BLaER1 (cell line): Measurements from ENCODE around the gene CCDC13.
A peak's percentile ranks its signal among the peaks of the same experiment; 100 is the strongest.

Experiments used
- H3K27ac ChIP-seq: shearing (Covaris generic); formaldehyde crosslinking; 2 replicates; pipeline ENCODE4 v1.8.1; 2022
- H3K27me3 ChIP-seq: shearing (Covaris generic); formaldehyde crosslinking; 2 replicates; pipeline ENCODE4 v1.8.1; 2022
- H3K36me3 ChIP-seq: shearing (Covaris generic); formaldehyde crosslinking; 2 replicates; pipeline ENCODE4 v1.8.1; 2022
- H3K4me1 ChIP-seq: shearing (Covaris generic); formaldehyde crosslinking; 2 replicates; pipeline ENCODE4 v1.8.1; 2022
- H3K4me2 ChIP-seq: shearing (Covaris generic); formaldehyde crosslinking; 2 replicates; pipeline ENCODE4 v1.8.1; 2022
- H3K4me3 ChIP-seq: shearing (Covaris generic); formaldehyde crosslinking; 2 replicates; pipeline ENCODE4 v1.8.1; 2022
- H3K9ac ChIP-seq: shearing (Covaris generic); formaldehyde crosslinking; 2 replicates; pipeline ENCODE4 v1.8.1; 2022
- H3K9me3 ChIP-seq: shearing (Covaris generic); formaldehyde crosslinking; 2 replicates; pipeline ENCODE4 v1.8.1; 2022
- H4K20me1 ChIP-seq: shearing (Covaris generic); formaldehyde crosslinking; 2 replicates; pipeline ENCODE4 v1.8.1; 2022
- Cebpa-rat ChIP-seq: shearing (Covaris generic); IDR thresholded peaks from 2 replicates; pipeline ENCODE4 v1.8.1; 2022

CCDC13 gene

DNA sequence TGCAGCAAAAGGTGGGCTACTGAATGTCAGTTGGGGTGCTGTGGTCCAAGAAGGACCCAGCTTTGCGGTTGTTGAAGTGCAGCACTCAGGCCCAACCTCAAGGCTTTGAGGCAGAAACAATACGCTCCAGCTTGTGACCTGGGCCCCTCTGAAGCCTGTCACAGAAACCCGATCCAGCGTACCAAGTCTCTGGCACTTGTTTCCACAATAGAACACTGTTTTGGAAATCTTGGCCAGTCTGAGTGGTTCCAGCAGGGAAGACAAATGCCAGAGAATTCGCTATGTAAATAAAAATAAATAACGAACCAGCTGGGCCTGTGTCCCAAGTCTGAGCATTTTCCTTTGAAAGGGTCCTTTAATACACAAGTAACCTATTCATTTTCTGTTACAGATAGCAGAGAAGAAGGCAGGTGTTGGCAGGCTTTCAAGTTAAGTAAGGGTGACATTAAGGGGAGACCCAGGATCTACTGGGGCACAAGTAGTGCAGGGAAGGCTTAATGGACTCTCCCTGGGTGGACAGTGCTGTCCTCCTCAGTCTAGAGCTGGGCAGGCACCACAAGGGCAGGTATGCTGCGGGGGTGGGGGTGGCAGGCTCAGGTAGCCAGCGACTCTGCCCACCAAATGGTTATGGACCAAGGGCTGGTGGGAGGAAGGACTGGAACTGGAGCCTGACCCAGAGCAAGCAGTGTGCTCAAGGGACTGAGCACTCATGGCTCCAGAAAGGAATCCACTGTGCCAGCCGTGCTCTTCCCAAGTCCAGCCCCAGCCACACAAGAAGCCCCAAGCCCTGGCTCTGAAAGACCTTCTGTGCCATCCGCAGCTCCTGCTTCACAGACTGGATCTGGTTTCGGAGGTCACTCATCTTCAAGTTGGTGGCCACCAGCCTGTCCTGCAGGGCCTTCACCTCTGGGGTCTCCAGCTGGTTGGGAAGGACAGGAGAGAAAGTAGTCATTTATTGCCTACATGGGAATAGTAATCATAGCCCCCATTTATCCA lies 26.3 kb downstream of the CCDC13 start:
- H3K4me1 ChIP-seq = peaks cover 16% of the 10 kb centered on the region
- H4K20me1 ChIP-seq = no peaks in the 10 kb centered on the region
- no peak overlapping the region for H3K27ac ChIP-seq
- no peaks in the 10 kb centered on the region for H3K9me3 ChIP-seq
- TF ChIP-seq Cebpa-rat = no peak
- peak overlapping the region; percentile 65 for H3K4me2 ChIP-seq
- no peak overlapping the region for H3K9ac ChIP-seq
- H3K4me3 ChIP-seq = no peak overlapping the region
- H3K27me3 ChIP-seq = no peaks in the 10 kb centered on the region
- no peaks in the 10 kb centered on the region for H3K36me3 ChIP-seq

GRCh38 chr3:42745776-42746454 lies 27.1 kb downstream of the CCDC13 start:
- H3K27me3 ChIP-seq = no peaks in the 10 kb centered on the region
- no peak overlapping the region for H3K27ac ChIP-seq
- H4K20me1 ChIP-seq = no peaks in the 10 kb centered on the region
- no peak overlapping the region for H3K9ac ChIP-seq
- no peaks in the 10 kb centered on the region for H3K9me3 ChIP-seq
- no peak overlapping the region for H3K4me2 ChIP-seq
- peaks cover 18% of the 10 kb centered on the region for H3K4me1 ChIP-seq
- no peaks in the 10 kb centered on the region for H3K36me3 ChIP-seq
- H3K4me3 ChIP-seq = no peak overlapping the region
- no peak for TF ChIP-seq Cebpa-rat

DNA sequence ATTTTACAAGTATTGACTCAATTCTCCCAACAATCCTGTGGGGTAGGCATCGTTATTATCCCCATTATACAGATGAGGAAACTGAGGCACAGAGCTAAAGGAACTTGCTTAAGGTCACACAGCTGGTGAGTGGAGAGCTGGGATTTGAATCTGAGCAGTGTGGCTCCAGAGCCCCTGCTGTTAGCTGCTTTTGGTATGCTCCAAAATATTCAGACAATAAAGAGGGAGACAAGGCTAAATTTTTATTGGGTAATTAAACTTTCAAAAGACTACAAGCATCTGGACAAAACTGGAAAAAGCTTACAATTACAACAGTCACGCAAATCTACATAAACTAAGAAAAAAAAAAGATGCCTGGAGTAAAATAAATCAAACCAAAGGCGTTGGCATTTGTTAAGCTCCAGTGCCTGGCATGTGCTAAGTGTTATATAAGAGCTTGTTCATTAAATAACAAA lies 27.7 kb downstream of the CCDC13 start:
- Histone ChIP-seq H3K4me2 (no peak overlapping the region), H3K36me3 (no peaks in the 10 kb centered on the region), H3K4me3 (no peak overlapping the region), H3K4me1 (peaks cover 23% of the 10 kb centered on the region), H3K9ac (no peak overlapping the region), H3K27ac (no peak overlapping the region), H3K27me3 (no peaks in the 10 kb centered on the region), H4K20me1 (no peaks in the 10 kb centered on the region), H3K9me3 (no peaks in the 10 kb centered on the region)
- no peak for TF ChIP-seq Cebpa-rat

- Histone ChIP-seq H3K4me1 (peaks cover 40% of the 10 kb centered on the region), H3K4me2 (no peak overlapping the region), H3K27ac (no peak overlapping the region), H3K9ac (no peak overlapping the region), H3K4me3 (no peak overlapping the region), H3K36me3 (no peaks in the 10 kb centered on the region), H3K27me3 (no peaks in the 10 kb centered on the region), H4K20me1 (no peaks in the 10 kb centered on the region), H3K9me3 (no peaks in the 10 kb centered on the region)
- TF ChIP-seq Cebpa-rat = no peak
These were observed 29.7 kb downstream of the CCDC13 start for GRCh38 chr3:42743204-42743995.

GRCh38 chr3:42742688-42743087 lies 30.4 kb downstream of the CCDC13 start:
- H4K20me1 ChIP-seq = no peaks in the 10 kb centered on the region
- peaks cover 33% of the 10 kb centered on the region for H3K4me1 ChIP-seq
- H3K36me3 ChIP-seq = no peaks in the 10 kb centered on the region
- no peak overlapping the region for H3K27ac ChIP-seq
- no peak overlapping the region for H3K4me2 ChIP-seq
- H3K9me3 ChIP-seq = no peaks in the 10 kb centered on the region
- no peak overlapping the region for H3K9ac ChIP-seq
- no peaks in the 10 kb centered on the region for H3K27me3 ChIP-seq
- TF ChIP-seq Cebpa-rat = no peak
- H3K4me3 ChIP-seq = no peak overlapping the region

GRCh38 chr3:42742259-42742658 lies 30.8 kb downstream of the CCDC13 start:
- peaks cover 28% of the 10 kb centered on the region for H3K4me1 ChIP-seq

GRCh38 chr3:42741796-42742195 lies 31.3 kb downstream of the CCDC13 start:
- no peak overlapping the region for H3K4me3 ChIP-seq
- TF ChIP-seq Cebpa-rat = no peak
- no peaks in the 10 kb centered on the region for H3K36me3 ChIP-seq
- no peak overlapping the region for H3K9ac ChIP-seq
- no peaks in the 10 kb centered on the region for H3K27me3 ChIP-seq
- H3K27ac ChIP-seq = no peak overlapping the region
- no peaks in the 10 kb centered on the region for H3K9me3 ChIP-seq
- no peak overlapping the region for H3K4me2 ChIP-seq
- peaks cover 25% of the 10 kb centered on the region for H3K4me1 ChIP-seq
- H4K20me1 ChIP-seq = no peaks in the 10 kb centered on the region

More at GRCh38 chr3:42742259-42742658, 30.8 kb downstream of the CCDC13 start:
- Histone ChIP-seq H3K4me3 (no peak overlapping the region), H3K27ac (no peak overlapping the region), H3K27me3 (no peaks in the 10 kb centered on the region), H3K36me3 (no peaks in the 10 kb centered on the region), H4K20me1 (no peaks in the 10 kb centered on the region), H3K9ac (no peak overlapping the region), H3K4me2 (no peak overlapping the region), H3K9me3 (no peaks in the 10 kb centered on the region)
- TF ChIP-seq Cebpa-rat = no peak

- no peaks in the 10 kb centered on the region for H3K27me3 ChIP-seq
- TF ChIP-seq Cebpa-rat = no peak
- peak overlapping the region; percentile 46 for H3K27ac ChIP-seq
- no peak overlapping the region for H3K4me3 ChIP-seq
- H3K36me3 ChIP-seq = no peaks in the 10 kb centered on the region
- no peak overlapping the region for H3K9ac ChIP-seq
- no peaks in the 10 kb centered on the region for H4K20me1 ChIP-seq
- H3K4me1 ChIP-seq = peaks cover 25% of the 10 kb centered on the region
- peak overlapping the region; percentile 51 for H3K4me2 ChIP-seq
- no peaks in the 10 kb centered on the region for H3K9me3 ChIP-seq
These were observed 33.5 kb downstream of the CCDC13 start for GRCh38 chr3:42739401-42740158.

GRCh38 chr3:42736531-42736930 lies 36.5 kb downstream of the CCDC13 start:
- H3K27ac ChIP-seq = no peak overlapping the region
- H3K9ac ChIP-seq = no peak overlapping the region
- H3K36me3 ChIP-seq = no peaks in the 10 kb centered on the region
- peaks cover 22% of the 10 kb centered on the region for H3K4me1 ChIP-seq
- no peaks in the 10 kb centered on the region for H3K27me3 ChIP-seq
- TF ChIP-seq Cebpa-rat = no peak
- no peaks in the 10 kb centered on the region for H3K9me3 ChIP-seq
- no peak overlapping the region for H3K4me2 ChIP-seq
- H4K20me1 ChIP-seq = no peaks in the 10 kb centered on the region
- no peak overlapping the region for H3K4me3 ChIP-seq
